Neural crest cell (in vitro differentiated cells): Measurements from ENCODE around the gene TSC22D4. TPM values are rescaled to one million over a fixed set of nuclear protein-coding genes. Genes with fewer than 3 reads are reported as not detected.
A peak's percentile ranks its signal among the peaks of the same experiment; 100 is the strongest.

Source experiments
- DNase-seq: peaks from one replicate; pipeline ENCODE4 v3.0.0; 2021; ENCODE audit warnings: low read depth, mixed read lengths, low spot score
- H3K27ac Mint-ChIP-seq: one replicate; pipeline ENCODE4 v1.8.0; 2021; ENCODE audit warnings: mild to moderate bottlenecking, mixed read lengths; ENCODE audit not compliant: unreplicated experiment
- H3K27me3 Mint-ChIP-seq: 2 replicates; pipeline ENCODE4 v1.8.0; 2021; ENCODE audit warnings: low read depth, mild to moderate bottlenecking, mixed read lengths
- H3K36me3 Mint-ChIP-seq: 2 replicates; pipeline ENCODE4 v1.8.0; 2021; ENCODE audit warnings: low read depth, mild to moderate bottlenecking, mixed read lengths
- H3K4me1 Mint-ChIP-seq: 2 replicates; pipeline ENCODE4 v1.8.0; 2021; ENCODE audit warnings: mixed read lengths
- H3K4me3 Mint-ChIP-seq: one replicate; pipeline ENCODE4 v1.8.0; 2021; ENCODE audit warnings: mild to moderate bottlenecking, mixed read lengths
- H3K9me3 Mint-ChIP-seq: 2 replicates; pipeline ENCODE4 v1.8.0; 2021; ENCODE audit warnings: mixed read lengths
- total RNA-seq: library from RNA; stranded (reverse); gene quantifications from 2 replicates; pipeline ENCODE4 v1.2.1, GENCODE V29; 2021
- TF ChIP-seq, protein P1 (sequence below): fragments of 200-600 bp; sonication (generic); conservative IDR thresholded peaks from 2 replicates; pipeline ENCODE4 v1.5.0; 2021; ENCODE audit warnings: antibody characterized with exemption, mild to moderate bottlenecking

The TSC22D4 gene
- total RNA-seq, 1 donor from 2014 or later, result 32.8 TPM

DNA sequence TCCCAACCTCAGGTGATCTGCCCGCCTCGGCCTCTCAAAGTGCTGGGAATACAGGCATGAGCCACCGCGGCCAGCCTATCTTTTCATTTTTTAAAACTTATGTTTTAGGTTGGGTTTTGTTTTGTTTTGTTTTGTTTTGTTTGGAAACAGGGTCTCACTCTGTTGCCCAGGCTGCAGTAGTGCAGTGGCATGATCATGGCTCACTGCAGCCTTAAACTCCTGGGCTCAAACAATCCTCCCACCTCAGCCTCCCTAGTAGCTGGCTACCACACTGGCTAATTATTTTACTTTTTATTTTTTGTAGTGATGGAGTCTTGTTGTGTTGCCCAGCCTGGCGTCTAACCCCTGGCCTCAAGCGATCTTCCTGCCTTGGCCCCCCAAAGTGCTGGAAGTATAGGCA, 40.6 kb upstream of the TSC22D4 start:
- DNase-seq, result no peak
- H3K9me3 Mint-ChIP-seq, result no peaks in the 10 kb centered on the region
- H3K27ac Mint-ChIP-seq, result no peak overlapping the region
- H3K27me3 Mint-ChIP-seq, result no peaks in the 10 kb centered on the region
- H3K4me3 Mint-ChIP-seq, result no peak overlapping the region
- TF ChIP-seq, protein P1, sequence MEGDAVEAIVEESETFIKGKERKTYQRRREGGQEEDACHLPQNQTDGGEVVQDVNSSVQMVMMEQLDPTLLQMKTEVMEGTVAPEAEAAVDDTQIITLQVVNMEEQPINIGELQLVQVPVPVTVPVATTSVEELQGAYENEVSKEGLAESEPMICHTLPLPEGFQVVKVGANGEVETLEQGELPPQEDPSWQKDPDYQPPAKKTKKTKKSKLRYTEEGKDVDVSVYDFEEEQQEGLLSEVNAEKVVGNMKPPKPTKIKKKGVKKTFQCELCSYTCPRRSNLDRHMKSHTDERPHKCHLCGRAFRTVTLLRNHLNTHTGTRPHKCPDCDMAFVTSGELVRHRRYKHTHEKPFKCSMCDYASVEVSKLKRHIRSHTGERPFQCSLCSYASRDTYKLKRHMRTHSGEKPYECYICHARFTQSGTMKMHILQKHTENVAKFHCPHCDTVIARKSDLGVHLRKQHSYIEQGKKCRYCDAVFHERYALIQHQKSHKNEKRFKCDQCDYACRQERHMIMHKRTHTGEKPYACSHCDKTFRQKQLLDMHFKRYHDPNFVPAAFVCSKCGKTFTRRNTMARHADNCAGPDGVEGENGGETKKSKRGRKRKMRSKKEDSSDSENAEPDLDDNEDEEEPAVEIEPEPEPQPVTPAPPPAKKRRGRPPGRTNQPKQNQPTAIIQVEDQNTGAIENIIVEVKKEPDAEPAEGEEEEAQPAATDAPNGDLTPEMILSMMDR, result no peak
- peaks cover 5% of the 10 kb centered on the region for H3K4me1 Mint-ChIP-seq
- no peaks in the 10 kb centered on the region for H3K36me3 Mint-ChIP-seq

DNA sequence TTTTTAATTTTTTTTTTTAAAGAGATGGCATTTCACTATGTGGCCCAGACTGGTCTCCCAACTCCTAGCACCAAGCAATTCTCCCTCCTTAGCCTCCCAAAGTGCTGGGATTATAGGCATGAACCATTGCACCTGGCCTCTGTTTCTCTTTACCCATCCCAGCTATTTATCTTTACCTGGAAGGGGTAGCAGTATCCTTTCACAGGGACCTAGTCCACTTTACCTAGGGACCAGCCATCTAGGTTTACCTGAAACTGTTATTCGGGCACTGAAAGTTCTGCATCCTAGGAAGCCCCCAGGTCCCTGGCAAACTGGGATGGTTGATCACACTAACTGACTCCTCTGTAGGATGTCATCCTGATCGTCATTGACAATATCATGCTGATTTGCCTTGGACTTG, 38.3 kb upstream of the TSC22D4 start:
- Mint-ChIP-seq H3K4me3 (no peak overlapping the region), H3K4me1 (peaks cover 5% of the 10 kb centered on the region), H3K9me3 (no peaks in the 10 kb centered on the region), H3K36me3 (no peaks in the 10 kb centered on the region), H3K27ac (no peak overlapping the region), H3K27me3 (no peaks in the 10 kb centered on the region)
- TF ChIP-seq, protein P1, result no peak
- no peak for DNase-seq

DNA sequence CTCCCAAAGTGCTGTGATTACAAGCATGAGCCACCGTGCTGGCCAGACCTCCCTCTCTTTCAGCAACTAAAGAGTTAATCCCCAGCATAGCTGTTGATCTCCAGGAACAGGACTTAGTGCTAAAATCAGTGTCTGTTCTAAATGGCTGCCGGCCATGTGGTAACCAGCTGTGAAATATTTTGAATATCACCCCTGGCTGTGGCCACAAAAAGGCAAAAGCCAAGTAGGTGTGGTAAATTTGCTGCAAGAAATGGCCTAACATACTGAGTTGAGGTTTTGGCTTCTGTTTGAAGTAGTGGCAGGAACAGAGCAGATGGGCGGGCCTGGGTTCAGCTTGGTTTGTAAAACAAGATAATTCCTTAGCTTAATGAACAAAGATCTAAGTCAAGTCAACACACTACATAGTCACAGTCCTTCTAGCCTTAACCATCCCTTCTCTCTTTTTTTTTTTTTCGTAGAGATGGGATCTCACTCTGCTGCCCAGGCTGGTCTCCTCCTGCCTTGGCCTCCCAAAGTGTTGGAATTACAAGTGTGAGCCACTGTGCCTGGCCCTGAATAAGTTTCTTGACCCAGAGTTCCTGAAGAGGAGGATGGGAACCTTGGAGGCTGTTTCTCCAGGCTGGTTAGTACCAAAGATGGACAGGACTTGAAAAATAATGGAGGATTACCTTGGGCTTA, 37.3 kb upstream of the TSC22D4 start:
- Mint-ChIP-seq H3K36me3 (no peaks in the 10 kb centered on the region), H3K27ac (peak overlapping the region; percentile 27), H3K4me1 (peaks cover 5% of the 10 kb centered on the region), H3K27me3 (no peaks in the 10 kb centered on the region), H3K9me3 (no peaks in the 10 kb centered on the region), H3K4me3 (no peak overlapping the region)
- DNase-seq, result no peak
- TF ChIP-seq, protein P1, result no peak

DNA sequence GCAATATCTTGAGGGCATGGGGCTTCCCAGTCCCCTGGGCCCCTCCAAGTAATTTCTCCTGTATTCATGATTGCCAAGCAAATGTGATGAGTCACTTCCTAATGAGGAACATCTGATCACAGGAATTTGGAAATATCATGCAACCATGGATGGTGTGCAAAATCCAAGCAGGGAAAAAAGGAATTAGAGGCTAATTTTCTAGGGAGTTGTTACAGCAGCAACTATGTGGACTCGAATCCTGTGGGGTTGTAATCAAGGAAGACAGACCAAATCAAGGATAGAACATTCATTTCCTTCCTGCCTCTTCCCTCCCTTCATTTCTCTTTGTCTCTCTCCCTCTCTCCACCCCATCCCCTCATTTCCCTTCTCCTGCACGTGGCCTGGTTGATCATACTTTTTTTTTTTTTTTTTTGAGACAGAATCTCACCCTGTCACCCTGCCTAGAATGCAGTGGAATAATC, 36.1 kb upstream of the TSC22D4 start:
- Mint-ChIP-seq H3K9me3 (no peaks in the 10 kb centered on the region), H3K4me1 (peaks cover 5% of the 10 kb centered on the region), H3K36me3 (no peaks in the 10 kb centered on the region), H3K27me3 (no peaks in the 10 kb centered on the region), H3K27ac (peak overlapping the region; percentile 27), H3K4me3 (no peak overlapping the region)
- DNase-seq, result no peak
- TF ChIP-seq, protein P1, result no peak

DNA sequence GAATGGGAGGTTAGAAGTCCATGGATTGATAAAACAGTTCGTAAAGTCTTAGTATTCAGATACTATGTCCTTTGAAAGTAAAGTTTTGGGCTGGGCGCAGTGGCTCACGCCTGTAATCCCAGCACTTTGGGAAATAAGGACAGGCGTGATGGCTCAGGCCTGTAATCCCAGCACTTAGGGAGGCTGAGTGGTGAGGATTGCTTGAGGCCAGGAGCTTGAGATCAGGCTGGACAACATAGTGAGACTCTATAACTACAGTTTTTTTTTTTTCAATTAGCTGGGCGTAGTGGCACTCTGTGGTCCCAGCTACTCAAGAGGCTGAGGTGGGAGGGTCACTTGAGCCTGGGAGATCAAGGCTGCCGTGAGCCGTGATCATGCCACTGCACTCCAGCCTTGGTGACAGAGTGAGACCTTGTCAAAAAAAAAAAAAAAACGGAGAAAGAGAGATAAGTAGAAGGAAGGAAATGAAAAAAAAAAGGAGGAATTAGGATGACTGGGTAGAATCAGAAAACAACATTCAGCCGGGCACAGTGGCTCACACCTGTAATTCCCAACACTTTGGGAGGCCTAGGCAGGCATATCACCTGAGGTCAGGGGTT, 34.3 kb upstream of the TSC22D4 start:
- no peak overlapping the region for H3K27ac Mint-ChIP-seq
- no peak for DNase-seq
- no peak overlapping the region for H3K4me3 Mint-ChIP-seq
- no peaks in the 10 kb centered on the region for H3K36me3 Mint-ChIP-seq
- TF ChIP-seq, protein P1, result no peak
- H3K9me3 Mint-ChIP-seq, result no peaks in the 10 kb centered on the region
- H3K4me1 Mint-ChIP-seq, result peaks cover 5% of the 10 kb centered on the region
- no peaks in the 10 kb centered on the region for H3K27me3 Mint-ChIP-seq
